Measurements from ENCODE around the gene HOXA11. TPM values are rescaled to one million over a fixed set of nuclear protein-coding genes. Genes with fewer than 3 reads are reported as not detected.

HOXA11 gene
- total RNA-seq, 4 donors from 2014 or later, result 0.27 to 1.4 (median 1.0) TPM; not detected in 1

DNA sequence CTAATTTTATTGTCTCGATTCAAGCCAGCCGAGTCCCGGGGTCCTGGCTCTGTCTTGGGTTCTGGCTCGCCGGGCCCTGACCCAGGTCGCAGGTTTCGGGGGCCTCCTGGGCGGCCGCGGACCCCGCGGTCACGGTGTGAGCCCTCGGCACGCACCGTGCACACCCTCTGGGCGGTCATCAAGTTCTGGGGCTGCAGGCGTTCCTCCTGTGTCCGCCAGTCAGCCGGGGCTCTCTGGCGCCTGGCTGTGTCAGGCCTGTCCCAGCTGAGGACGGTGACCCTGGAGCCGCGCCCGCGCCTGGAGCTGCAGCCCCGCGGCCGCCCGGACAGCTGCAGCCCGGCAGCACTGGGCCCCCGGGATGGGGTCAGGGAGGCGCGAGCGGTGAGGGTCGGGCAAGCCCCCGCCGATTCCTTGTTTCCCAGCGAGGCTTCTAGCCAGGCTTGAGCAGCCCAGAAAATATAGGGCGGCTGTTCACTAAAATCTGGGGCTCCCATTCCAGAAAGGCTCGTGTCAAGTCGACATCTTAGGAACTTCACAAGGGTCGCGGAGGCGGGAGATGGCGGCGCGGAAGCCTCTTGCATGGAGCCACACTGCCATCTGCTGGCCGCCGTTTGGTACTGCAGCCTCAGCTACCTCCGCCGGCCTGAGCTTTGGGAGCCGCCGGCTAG is 24.4 kb downstream of the HOXA11 start:
- TF ChIP-seq, protein P1, sequence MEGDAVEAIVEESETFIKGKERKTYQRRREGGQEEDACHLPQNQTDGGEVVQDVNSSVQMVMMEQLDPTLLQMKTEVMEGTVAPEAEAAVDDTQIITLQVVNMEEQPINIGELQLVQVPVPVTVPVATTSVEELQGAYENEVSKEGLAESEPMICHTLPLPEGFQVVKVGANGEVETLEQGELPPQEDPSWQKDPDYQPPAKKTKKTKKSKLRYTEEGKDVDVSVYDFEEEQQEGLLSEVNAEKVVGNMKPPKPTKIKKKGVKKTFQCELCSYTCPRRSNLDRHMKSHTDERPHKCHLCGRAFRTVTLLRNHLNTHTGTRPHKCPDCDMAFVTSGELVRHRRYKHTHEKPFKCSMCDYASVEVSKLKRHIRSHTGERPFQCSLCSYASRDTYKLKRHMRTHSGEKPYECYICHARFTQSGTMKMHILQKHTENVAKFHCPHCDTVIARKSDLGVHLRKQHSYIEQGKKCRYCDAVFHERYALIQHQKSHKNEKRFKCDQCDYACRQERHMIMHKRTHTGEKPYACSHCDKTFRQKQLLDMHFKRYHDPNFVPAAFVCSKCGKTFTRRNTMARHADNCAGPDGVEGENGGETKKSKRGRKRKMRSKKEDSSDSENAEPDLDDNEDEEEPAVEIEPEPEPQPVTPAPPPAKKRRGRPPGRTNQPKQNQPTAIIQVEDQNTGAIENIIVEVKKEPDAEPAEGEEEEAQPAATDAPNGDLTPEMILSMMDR (IDR thresholded peaks at IDR 0.05), result peak in 2 of 3 donors; percentile 50 to 99
- TF ChIP-seq POLR2A (IDR thresholded peaks at IDR 0.05), result no peak
- intact Hi-C loops (cut with DNase I; ENCODE audit: low total_unique reads), result loop anchor here (5.0 to 10.0 kb wide), 2 partner anchors 793 to 956 kb away; partner anchors contain the start of genes CBX3 and HNRNPA2B1
- WGBS, 2 donors, result 3% methylated on average over 26 to 38 of the region's 54 CpGs
- DNase-seq (ENCODE audit: low spot score in 2 of 2), result peak; percentile 90 to 99
- H3K4me3 ChIP-seq (ENCODE audit: low read depth, poor library complexity, severe bottlenecking), result peak overlapping the region; percentile 44

DNA sequence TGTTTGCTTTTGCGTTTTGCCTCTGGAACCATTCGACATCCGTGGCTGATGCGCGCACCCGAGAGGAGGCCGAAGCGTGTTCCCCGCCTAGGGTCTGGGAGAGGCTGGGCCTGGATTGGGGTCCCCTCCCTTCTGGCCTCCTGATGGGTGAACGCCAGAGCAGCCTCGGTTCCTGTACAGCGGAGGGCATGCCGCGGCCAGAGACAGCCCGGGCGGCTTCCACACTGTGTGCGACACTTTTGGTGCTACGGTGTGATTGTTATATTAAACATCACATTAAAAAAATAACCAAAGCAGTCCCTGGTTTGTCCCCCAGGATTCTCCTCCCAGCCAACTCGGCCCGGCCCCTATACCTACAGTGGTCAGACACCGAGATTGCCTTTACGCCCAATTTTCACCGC is 24.9 kb downstream of the HOXA11 start:
- no peak overlapping the region for H3K4me3 ChIP-seq (ENCODE audit: low read depth, poor library complexity, severe bottlenecking)
- 47 to 50% methylated on average over 21 to 23 of the region's 23 CpGs for WGBS, 2 donors
- TF ChIP-seq, protein P1 (IDR thresholded peaks at IDR 0.05), result no peak
- no peak for TF ChIP-seq POLR2A (IDR thresholded peaks at IDR 0.05)
- DNase-seq (ENCODE audit: low spot score in 2 of 2), result peak in 1 of 2 donors; percentile 87
- intact Hi-C loops (cut with DNase I; ENCODE audit: low total_unique reads), result loop anchor here (5.0 to 10.0 kb wide), 2 partner anchors 793 to 955 kb away; partner anchors contain the start of genes CBX3 and HNRNPA2B1

DNA sequence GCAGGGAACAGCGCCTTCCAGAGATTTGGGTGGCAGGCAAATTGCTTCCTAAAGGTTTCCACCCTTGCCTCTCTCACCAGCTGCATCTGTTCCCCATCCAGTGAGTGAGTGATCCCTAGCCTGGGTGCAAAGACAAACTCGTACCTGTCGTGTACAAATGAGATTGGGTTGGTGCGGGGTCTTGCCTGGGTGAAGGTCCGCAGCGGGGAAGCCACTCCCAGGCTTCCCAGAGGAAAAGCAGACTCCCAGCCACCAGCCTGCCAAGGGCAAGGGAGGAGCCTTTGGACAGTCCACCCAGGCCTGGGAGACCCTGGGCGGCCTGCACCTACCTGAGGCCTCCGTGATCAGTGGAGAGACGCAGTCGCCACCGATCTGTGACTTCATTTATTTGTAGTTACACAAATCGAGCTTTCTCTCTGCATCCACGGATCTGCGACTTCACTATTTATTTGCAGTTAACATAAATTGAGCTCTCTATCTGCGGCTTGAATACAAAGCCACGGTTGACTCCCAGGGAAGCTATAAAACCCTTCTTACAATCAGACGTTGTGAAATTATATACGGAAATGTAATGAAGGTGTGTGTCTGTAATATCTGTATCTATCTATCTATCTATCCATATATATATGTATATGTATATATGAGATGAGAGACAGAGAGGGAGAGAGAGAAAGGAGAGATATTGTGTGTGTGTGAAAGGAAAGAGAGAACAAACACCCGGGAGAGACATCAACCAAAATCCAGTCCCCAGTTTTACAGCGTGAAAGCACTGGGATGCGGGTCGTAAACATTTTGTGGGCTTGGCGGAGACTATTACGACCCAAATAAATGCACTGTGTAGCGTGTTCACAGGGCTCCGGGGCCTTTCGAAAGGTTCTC is 25.5 kb downstream of the HOXA11 start:
- peak in 1 of 2 donors; percentile 83 for DNase-seq (ENCODE audit: low spot score in 2 of 2)
- H3K4me3 ChIP-seq (ENCODE audit: low read depth, poor library complexity, severe bottlenecking), result no peak overlapping the region
- no peak for TF ChIP-seq POLR2A (IDR thresholded peaks at IDR 0.05)
- TF ChIP-seq, protein P1 (IDR thresholded peaks at IDR 0.05), result no peak
- intact Hi-C loops (cut with DNase I; ENCODE audit: low total_unique reads), result loop anchor here (5.0 to 10.0 kb wide), 2 partner anchors 792 to 955 kb away; partner anchors contain the start of genes CBX3 and HNRNPA2B1
- 53 to 56% methylated on average over 27 of the region's 27 CpGs for WGBS, 2 donors

DNA sequence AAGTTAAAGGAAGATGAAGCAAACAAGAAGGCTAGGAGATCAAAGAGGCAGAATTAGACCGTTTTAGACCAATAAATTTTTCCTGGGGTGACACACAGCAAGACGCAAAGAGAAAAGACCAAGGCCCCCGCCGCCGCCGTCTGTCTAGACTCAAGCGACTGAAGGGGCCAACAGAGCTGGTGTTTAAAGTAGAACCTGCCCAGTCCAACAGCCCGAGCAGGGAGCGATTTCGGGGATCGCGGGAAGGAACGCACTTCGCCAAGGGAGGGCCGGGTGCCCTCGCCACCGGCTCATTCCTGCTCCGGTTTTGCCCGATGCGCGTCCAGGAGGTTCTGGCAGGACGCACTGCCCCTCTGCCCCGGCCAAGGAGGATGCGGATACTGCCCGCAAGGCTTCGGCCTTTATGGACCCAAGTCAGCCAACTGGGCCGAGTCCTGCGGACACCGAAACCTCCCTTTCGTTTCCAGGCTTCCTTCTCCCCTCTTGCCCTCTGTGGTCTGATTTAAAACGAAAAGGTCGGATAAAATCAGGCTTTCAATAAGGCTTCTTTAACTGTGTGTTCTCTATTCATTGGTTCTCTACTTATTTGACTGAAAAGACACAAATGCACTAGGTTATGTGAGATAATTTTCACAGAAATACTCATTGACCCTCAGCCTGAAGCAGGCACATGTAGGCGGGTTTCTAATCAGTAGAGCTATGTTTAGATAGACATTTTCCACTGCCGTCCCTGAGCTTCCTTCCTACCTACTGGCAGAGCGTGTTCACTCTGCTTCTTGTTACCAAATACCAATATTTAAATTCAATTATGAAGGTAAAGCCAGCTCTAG is 26.4 kb downstream of the HOXA11 start:
- peak in 1 of 2 donors; percentile 87 for DNase-seq (ENCODE audit: low spot score in 2 of 2)
- intact Hi-C loops (cut with DNase I; ENCODE audit: low total_unique reads), result no loop called here
- 37 to 58% methylated on average over 30 to 35 of the region's 35 CpGs for WGBS, 2 donors
- TF ChIP-seq, protein P1 (IDR thresholded peaks at IDR 0.05), result no peak
- no peak overlapping the region for H3K4me3 ChIP-seq (ENCODE audit: low read depth, poor library complexity, severe bottlenecking)

DNA sequence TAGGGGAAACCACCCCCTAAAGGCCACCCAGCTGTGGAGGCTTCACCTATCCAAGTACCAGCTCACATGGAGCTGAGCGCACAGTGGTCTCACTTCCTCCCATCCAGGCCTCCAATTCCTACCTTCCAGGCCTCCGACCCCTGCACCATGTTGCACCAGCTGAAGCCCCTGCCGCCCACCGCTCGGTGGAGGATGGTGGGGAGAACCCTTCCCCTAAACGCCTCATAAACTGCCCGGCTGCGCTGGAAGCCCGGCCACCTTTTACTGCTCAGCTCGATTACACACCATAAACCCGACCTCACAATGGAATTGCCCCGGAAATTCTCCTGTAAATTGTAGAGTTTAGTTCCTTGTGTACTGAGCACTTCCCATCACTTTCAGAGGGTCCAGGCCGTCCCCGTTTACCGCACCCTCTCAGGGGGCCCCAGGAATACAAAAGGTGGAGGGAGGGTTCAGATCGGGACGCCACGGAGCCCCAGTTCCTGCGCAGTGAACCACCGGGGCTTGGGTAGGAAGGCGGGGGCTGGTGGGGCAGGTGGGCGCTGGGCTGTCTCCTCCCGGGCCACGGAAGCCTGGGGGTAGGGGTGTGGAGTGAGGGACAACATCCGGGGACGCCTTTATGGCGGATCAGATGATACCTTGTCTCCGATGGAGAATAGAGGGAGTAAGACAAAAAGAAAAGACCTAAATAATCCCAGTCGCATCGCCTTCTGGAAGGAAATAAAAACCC is 27.2 kb downstream of the HOXA11 start:
- WGBS, 2 donors, result 56 to 71% methylated on average over 30 of the region's 30 CpGs

More for the DNA sequence above, 27.2 kb downstream of the HOXA11 start:
- TF ChIP-seq POLR2A (IDR thresholded peaks at IDR 0.05), result no peak
- TF ChIP-seq, protein P1 (IDR thresholded peaks at IDR 0.05), result no peak
- H3K4me3 ChIP-seq (ENCODE audit: low read depth, poor library complexity, severe bottlenecking), result no peak overlapping the region
- peak; percentile 14 to 85 for DNase-seq (ENCODE audit: low spot score in 2 of 2)
- intact Hi-C loops (cut with DNase I; ENCODE audit: low total_unique reads), result no loop called here
